Endothelial cell of umbilical vein (primary cell): Measurements from ENCODE around the gene ANO9. TPM values are rescaled to one million over a fixed set of nuclear protein-coding genes. Genes with fewer than 3 reads are reported as not detected.

Experiments used
- BruUV-seq: library from RNA; stranded (reverse); fragments of 400-500 nt; replicated peaks from 2 replicates; lab custom pipeline; 2021; lab: Mats Ljungman, UMichigan
- CTCF ChIA-PET: fragments of 300-600, 350-600 bp; sonication (Branson Sonifier 250); formaldehyde crosslinking; loops from one replicate; lab custom pipeline; 2021; ENCODE audit warnings: antibody characterized with exemption, inconsistent platforms; lab: Charles Lee
- POLR2A ChIA-PET: fragments of 300-600, 350-600 bp; sonication (Branson Sonifier 250); formaldehyde crosslinking; loops from one replicate; lab custom pipeline; 2021; ENCODE audit warnings: antibody characterized with exemption, inconsistent platforms; lab: Charles Lee
- DNase-seq: peaks from one replicate; pipeline ENCODE4 v3.0.0-alpha.2; 2011; ENCODE audit warnings: low read depth, low spot score
- FAIRE-seq: peaks from 2 replicates; lab custom pipeline; 2011; peaks lifted over from hg19 to GRCh38; lab: Jason Lieb, UNC
- H2AFZ ChIP-seq: 2 replicates; pipeline ENCODE4 v1.6.0; 2012; ENCODE audit warnings: low read depth, low read length, control low read depth, inconsistent platforms
- H3K27ac ChIP-seq: 2 replicates; pipeline ENCODE4 v1.5.1; 2011; ENCODE audit warnings: low read depth, mild to moderate bottlenecking, control low read depth, low read length, moderate library complexity; ENCODE audit not compliant: insufficient read depth
- H3K27me3 ChIP-seq, 2 experiments: 2 replicates each; pipeline versions ENCODE4 v1.6.0 to v1.6.1; 2011; ENCODE audit warnings: low read length in 2 of 2, mixed read lengths in 1 of 2; ENCODE audit not compliant: control insufficient read depth in 2 of 2, insufficient read depth in 2 of 2
- H3K36me3 ChIP-seq, 2 experiments: 2 replicates in 1 of 2; 3 replicates in 1 of 2; pipeline ENCODE4 v1.5.1; 2011; ENCODE audit warnings: low read length in 2 of 2, mild to moderate bottlenecking in 1 of 2, moderate library complexity in 1 of 2; ENCODE audit not compliant: control insufficient read depth in 2 of 2, insufficient read depth in 2 of 2; ENCODE audit errors: extremely low read depth in 1 of 2
- H3K4me1 ChIP-seq: 3 replicates; pipeline ENCODE4 v1.5.1; 2011; ENCODE audit warnings: mild to moderate bottlenecking, low read length; ENCODE audit not compliant: control insufficient read depth, insufficient read depth; ENCODE audit errors: extremely low read depth
- H3K4me2 ChIP-seq: 2 replicates; pipeline ENCODE4 v1.6.1; 2011; ENCODE audit warnings: low read length, control low read depth, mixed read lengths; ENCODE audit not compliant: insufficient read depth
- H3K4me3 ChIP-seq, 3 experiments: fragments of 200-600 bp in 1 of 3; sonication (generic), shearing (Covaris generic) in 1 of 3; replicated peaks in 1 of 3; 2 replicates each; pipeline ENCODE4 v1.5.1; 2011 to 2016; ENCODE audit warnings: control low read depth in 3 of 3, low read length in 3 of 3, mild to moderate bottlenecking in 2 of 3, inconsistent platforms in 1 of 3, low read depth in 1 of 3, moderate library complexity in 1 of 3; ENCODE audit not compliant: insufficient read depth in 1 of 3
- H3K79me2 ChIP-seq: 2 replicates; pipeline ENCODE4 v1.6.0; 2012; ENCODE audit warnings: low read length, inconsistent platforms; ENCODE audit not compliant: control insufficient read depth, insufficient read depth
- H3K9ac ChIP-seq: replicated peaks from 2 replicates; pipeline ENCODE3; 2011; ENCODE audit warnings: low read length, control low read depth; ENCODE audit not compliant: insufficient read depth; ENCODE audit errors: extremely low read depth
- H3K9me1 ChIP-seq: replicated peaks from 3 replicates; pipeline ENCODE4 v1.6.0; 2011; ENCODE audit warnings: mild to moderate bottlenecking, low read length; ENCODE audit not compliant: control insufficient read depth, insufficient read depth; ENCODE audit errors: extremely low read depth
- H3K9me3 ChIP-seq: replicated peaks from 2 replicates; pipeline ENCODE4 v1.5.1; 2012; ENCODE audit warnings: low read length, inconsistent platforms; ENCODE audit not compliant: control insufficient read depth, insufficient read depth
- H4K20me1 ChIP-seq: replicated peaks from 2 replicates; pipeline ENCODE3; 2011; ENCODE audit warnings: mild to moderate bottlenecking, low read length; ENCODE audit not compliant: control insufficient read depth, insufficient read depth; ENCODE audit errors: extremely low read depth
- CTCF ChIP-seq, 2 donors: IDR thresholded peaks; 1 replicate in 1 of 2; 2 replicates in 1 of 2; pipeline ENCODE4 v1.5.1; 2011; ENCODE audit warnings: low read length in 2 of 2, mild to moderate bottlenecking in 2 of 2, moderate library complexity in 2 of 2, control low read depth in 1 of 2, inconsistent platforms in 1 of 2, low read depth in 1 of 2; ENCODE audit not compliant: insufficient read depth in 1 of 2; ENCODE audit errors: extremely low read depth in 1 of 2
- EZH2 ChIP-seq: IDR thresholded peaks from 2 replicates; pipeline ENCODE4 v1.6.1; 2012; ENCODE audit warnings: borderline replicate concordance, low read depth, mild to moderate bottlenecking, moderate library complexity, low read length, inconsistent platforms; ENCODE audit not compliant: severe bottlenecking
- FOS ChIP-seq: IDR thresholded peaks from 2 replicates; pipeline ENCODE4 v1.6.1; 2011; ENCODE audit warnings: mild to moderate bottlenecking, low read length, moderate library complexity, borderline replicate concordance; ENCODE audit not compliant: insufficient read depth
- GATA2 ChIP-seq: IDR thresholded peaks from 2 replicates; pipeline ENCODE4 v1.7.0; 2011; ENCODE audit warnings: low read depth, mild to moderate bottlenecking, moderate library complexity, mixed read lengths, low read length; ENCODE audit not compliant: insufficient read length, insufficient read depth
- JUN ChIP-seq: IDR thresholded peaks from 2 replicates; pipeline ENCODE4 v1.6.1; 2011; ENCODE audit warnings: borderline replicate concordance, low read depth; ENCODE audit not compliant: insufficient read length, insufficient read depth
- MAX ChIP-seq: IDR thresholded peaks from 2 replicates; pipeline ENCODE4 v1.6.1; 2011; ENCODE audit not compliant: insufficient read depth, insufficient read length
- MYC ChIP-seq: IDR thresholded peaks from one replicate; pipeline ENCODE4 v1.6.1; 2011; ENCODE audit warnings: mild to moderate bottlenecking, low read depth, low read length
- POLR2A ChIP-seq: IDR thresholded peaks from 2 replicates; pipeline ENCODE4 v1.6.1; 2012; ENCODE audit warnings: low read depth, mild to moderate bottlenecking, control low read depth, low read length
- POLR2AphosphoS5 ChIP-seq: IDR thresholded peaks from 2 replicates; pipeline ENCODE4 v1.6.1; 2012; ENCODE audit warnings: low read depth, mild to moderate bottlenecking, control low read depth, low read length, moderate library complexity; ENCODE audit not compliant: insufficient read depth
- dilution Hi-C: fragments of 300-500 bp; cut with MboI; formaldehyde crosslinking; loops from one replicate; pipeline ENCODE4 v1.15.0; 2019; ENCODE audit warnings: low sequenced_read_pairs; ENCODE audit not compliant: extremely low pct_ligation_motif_present
- intact Hi-C: fragments of 100-400 bp; cut with micrococcal nuclease; formaldehyde crosslinking; loops from one replicate; pipeline ENCODE4 v1.10.0; 2022
- polyA plus RNA-seq, 4 experiments: library from polyadenylated mRNA; depleted of rRNA in 3 of 4; stranded (reverse) in 3 of 4; unstranded in 1 of 4; fragments of >200 nt; gene quantifications; 2 replicates each; pipeline versions ENCODE4 v1.2.1 to v1.2.3, GENCODE V29; 2011 to 2012; ENCODE audit warnings: missing spikeins in 1 of 4
- total RNA-seq: library from RNA; stranded (reverse); gene quantifications from 2 replicates; pipeline ENCODE4 v1.2.3, GENCODE V29; 2021

ANO9 gene
- total and polyA plus RNA-seq, 2 donors (not counting 3 experiments of a cell fraction or from before 2014, with no cell fraction given) = 0.23 TPM; not detected in 1

GRCh38 chr11:377883-378500, 63.8 kb downstream of the ANO9 start:
- Histone ChIP-seq H3K27me3 (no peaks in the 10 kb centered on the region), H2AFZ (no peak overlapping the region), H3K4me2 (no peak overlapping the region), H4K20me1 (no peaks in the 10 kb centered on the region), H3K4me1 (no peaks in the 10 kb centered on the region), H3K79me2 (no peaks in the 10 kb centered on the region), H3K9me1 (no peaks in the 10 kb centered on the region), H3K4me3 (no peak overlapping the region), H3K27ac (no peak overlapping the region), H3K36me3 (no peaks in the 10 kb centered on the region), H3K9me3 (no peaks in the 10 kb centered on the region), H3K9ac (no peak overlapping the region)
- FAIRE-seq = no peak
- DNase-seq = no peak
- dilution Hi-C loops = no loop called here
- TF ChIP-seq EZH2 = no peak
- no peak for TF ChIP-seq GATA2
- TF ChIP-seq FOS = no peak
- TF ChIP-seq JUN = no peak
- TF ChIP-seq POLR2A = no peak
- no peak for TF ChIP-seq CTCF (IDR thresholded peaks at IDR 0.05; ENCODE audit: extremely low read depth in 1 of 2, insufficient read depth in 1 of 2, low read depth in 1 of 2, low read length in 2 of 2)
- no peak for TF ChIP-seq MYC
- no peak for TF ChIP-seq POLR2AphosphoS5
- no peak for TF ChIP-seq MAX
- CTCF ChIA-PET = interaction anchor here (0.8 kb wide), 1 partner anchor 19 kb away, joined by 3 read pairs; no protein-coding TSS in a partner anchor
- no TSS peak for BruUV-seq
- POLR2A ChIA-PET = no interaction called here
- intact Hi-C loops = no loop called here
